ENCODE measurements around the gene AKR1A1. TPM values are rescaled to one million over a fixed set of nuclear protein-coding genes. Genes with fewer than 3 reads are reported as not detected.

AKR1A1 gene
- total and polyA plus RNA-seq, 2 experiments from 2014 or later = 145 to 291 TPM

DNA sequence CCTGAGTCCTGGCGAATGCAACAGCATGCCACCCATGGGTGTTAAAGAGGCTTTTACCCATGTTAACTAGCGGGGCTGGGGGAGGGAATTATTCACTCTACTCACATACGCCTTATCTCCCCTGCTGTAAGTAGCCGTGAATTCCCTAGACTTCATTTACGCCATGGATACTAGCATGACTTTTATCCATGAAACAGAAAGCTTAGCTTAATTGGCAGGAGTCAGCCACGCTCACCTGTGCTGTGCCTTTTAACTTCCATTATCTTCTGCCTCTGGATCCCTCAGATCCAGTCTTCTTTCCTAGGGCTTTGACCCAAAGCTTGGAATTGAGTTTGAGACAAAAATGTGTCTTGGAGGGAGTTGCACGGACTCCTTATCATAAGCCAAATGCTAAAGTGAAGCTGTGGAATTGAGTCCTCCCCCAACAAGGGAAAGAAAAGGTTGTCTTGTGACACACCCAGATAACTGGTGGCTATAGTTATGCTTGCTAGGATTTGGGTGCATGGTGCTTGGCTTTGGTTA, 23.5 kb downstream of the AKR1A1 start:
- TF ChIP-seq, protein P1, sequence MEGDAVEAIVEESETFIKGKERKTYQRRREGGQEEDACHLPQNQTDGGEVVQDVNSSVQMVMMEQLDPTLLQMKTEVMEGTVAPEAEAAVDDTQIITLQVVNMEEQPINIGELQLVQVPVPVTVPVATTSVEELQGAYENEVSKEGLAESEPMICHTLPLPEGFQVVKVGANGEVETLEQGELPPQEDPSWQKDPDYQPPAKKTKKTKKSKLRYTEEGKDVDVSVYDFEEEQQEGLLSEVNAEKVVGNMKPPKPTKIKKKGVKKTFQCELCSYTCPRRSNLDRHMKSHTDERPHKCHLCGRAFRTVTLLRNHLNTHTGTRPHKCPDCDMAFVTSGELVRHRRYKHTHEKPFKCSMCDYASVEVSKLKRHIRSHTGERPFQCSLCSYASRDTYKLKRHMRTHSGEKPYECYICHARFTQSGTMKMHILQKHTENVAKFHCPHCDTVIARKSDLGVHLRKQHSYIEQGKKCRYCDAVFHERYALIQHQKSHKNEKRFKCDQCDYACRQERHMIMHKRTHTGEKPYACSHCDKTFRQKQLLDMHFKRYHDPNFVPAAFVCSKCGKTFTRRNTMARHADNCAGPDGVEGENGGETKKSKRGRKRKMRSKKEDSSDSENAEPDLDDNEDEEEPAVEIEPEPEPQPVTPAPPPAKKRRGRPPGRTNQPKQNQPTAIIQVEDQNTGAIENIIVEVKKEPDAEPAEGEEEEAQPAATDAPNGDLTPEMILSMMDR (IDR thresholded peaks at IDR 0.05; ENCODE audit: low read depth, low read length) = no peak
- peak overlapping the region; percentile 55 for H3K27ac ChIP-seq
- DNase-seq (ENCODE audit: low read depth in 1 of 2, low spot score in 1 of 2) = no peak
- no peak overlapping the region for H3K4me3 ChIP-seq
- H3K36me3 ChIP-seq = no peaks in the 10 kb centered on the region
- no peaks in the 10 kb centered on the region for H3K27me3 ChIP-seq
- H3K9me3 ChIP-seq (ENCODE audit: low read depth) = no peaks in the 10 kb centered on the region
- peaks cover 2% of the 10 kb centered on the region for H3K4me1 ChIP-seq (ENCODE audit: low read depth)

DNA sequence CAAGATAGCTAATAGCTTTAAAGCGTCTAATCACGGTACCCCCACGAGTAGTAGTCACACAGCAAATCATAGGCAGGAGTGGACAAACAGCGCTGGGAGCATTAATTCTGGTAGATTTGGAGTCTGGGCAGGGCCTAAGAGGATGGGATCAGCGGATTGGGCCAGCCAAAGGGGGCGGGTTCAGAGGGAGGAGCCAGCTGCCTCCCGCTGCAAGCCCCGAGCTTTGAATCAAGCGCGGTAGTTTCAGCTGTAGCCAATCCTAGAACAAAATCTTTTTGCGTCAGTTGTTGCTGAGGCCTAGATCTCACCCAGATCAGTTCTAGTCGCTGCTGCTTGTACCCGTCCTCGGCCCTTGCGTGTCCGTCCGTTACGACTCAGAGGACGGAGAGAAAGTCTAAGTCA, 32.6 kb downstream of the AKR1A1 start:
- TF ChIP-seq, protein P1 (IDR thresholded peaks at IDR 0.05; ENCODE audit: low read depth, low read length) = no peak
- Histone ChIP-seq H3K4me3 (peak overlapping the region; percentile 94), H3K9me3 (ENCODE audit: low read depth) (no peaks in the 10 kb centered on the region), H3K27ac (peak overlapping the region; percentile 79), H3K36me3 (no peaks in the 10 kb centered on the region), H3K4me1 (ENCODE audit: low read depth) (peaks cover 12% of the 10 kb centered on the region), H3K27me3 (no peaks in the 10 kb centered on the region)
- peak; percentile 97 to 98 for DNase-seq (ENCODE audit: low read depth in 1 of 2, low spot score in 1 of 2)

DNA sequence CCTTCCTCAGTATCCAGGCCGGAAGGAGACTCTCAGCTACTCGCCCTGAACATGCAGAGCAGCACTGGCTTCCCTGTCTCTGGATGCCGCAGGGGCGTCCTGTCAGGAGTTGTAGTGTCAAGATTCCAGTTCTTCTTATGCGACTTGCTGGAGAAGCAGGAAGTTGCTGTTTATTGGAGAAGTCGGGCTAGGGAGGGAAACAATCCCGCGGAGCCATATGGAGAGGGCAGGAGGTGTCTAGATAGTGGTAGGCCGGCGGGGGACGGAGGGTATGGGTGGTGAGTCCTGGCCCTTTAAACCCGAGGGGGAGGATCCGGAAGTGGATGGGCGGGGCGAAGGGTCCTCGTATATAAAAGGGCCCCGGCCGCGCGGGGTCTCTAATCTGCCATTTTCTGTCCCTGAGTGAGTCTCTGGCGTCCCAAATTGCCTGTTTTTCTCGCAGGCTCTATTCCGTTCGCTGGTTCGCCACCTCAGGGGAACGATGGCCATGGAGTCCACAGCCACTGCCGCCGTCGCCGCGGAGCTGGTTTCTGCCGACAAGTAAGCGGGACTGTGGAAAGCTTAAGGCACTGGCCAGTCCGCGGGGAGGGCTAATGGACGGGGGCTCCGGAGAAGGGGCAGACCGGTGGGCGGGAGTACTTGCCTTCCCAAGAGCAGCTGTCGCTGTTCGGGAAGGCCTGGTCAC, 33.2 kb downstream of the AKR1A1 start, which contains the start of gene NASP:
NASP (plus strand) TSS at position 376 of the 685 bp plus-strand sequence; CDS start at position 482, 106 bp downstream.
- TF ChIP-seq, protein P1 (IDR thresholded peaks at IDR 0.05; ENCODE audit: low read depth, low read length) = no peak
- Histone ChIP-seq H3K36me3 (no peaks in the 10 kb centered on the region), H3K9me3 (ENCODE audit: low read depth) (no peaks in the 10 kb centered on the region), H3K4me3 (peak within 1 kb of the TSS; percentile 94), H3K27me3 (no peaks in the 10 kb centered on the region), H3K27ac (peak within 1 kb of the TSS; percentile 79), H3K4me1 (ENCODE audit: low read depth) (peaks cover 12% of the 10 kb centered on the region)
- peak; percentile 86 to 93 for DNase-seq (ENCODE audit: low read depth in 1 of 2, low spot score in 1 of 2)

DNA sequence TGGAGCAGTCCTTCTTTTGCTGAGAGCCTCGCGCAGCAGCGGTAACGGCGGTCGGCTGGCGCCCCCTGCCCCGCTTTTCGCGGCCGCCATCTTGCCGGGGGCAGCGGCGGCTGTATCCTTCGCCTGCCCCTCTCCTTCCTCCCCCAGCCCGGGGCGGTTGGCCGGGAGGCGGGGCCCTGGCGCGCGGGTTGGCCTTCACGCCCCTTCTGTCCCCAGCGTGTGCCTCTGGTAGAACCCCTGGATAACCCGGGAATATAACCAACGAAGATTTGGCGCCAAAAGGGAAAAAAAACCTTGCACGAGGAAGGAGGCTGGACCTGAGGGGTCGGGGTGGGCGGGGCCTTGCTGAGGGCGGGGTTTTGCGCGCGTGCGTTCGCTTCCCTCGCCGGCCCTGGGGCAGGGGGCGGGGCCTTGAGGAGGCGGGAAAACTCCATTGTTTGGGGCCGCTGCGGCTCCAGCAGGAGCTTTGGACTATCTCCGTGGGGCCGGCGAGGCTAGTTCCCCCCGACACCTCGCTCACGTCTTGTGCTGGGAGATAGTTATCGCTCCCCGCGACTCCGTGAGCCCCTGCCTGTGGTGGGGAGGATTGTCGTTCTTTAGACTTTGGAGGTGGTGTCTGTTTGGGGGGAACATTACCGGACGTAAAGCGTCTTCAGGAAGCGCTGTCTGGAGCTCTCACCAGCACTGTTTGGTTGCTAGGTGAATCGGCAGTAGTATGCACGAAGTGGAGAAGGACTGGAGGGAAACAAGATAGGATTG, 33.9 kb downstream of the AKR1A1 start:
- no peaks in the 10 kb centered on the region for H3K9me3 ChIP-seq (ENCODE audit: low read depth)
- DNase-seq (ENCODE audit: low read depth in 1 of 2, low spot score in 1 of 2) = peak; percentile 93
- peaks cover 12% of the 10 kb centered on the region for H3K4me1 ChIP-seq (ENCODE audit: low read depth)
- H3K27ac ChIP-seq = peak overlapping the region; percentile 79
- peak overlapping the region; percentile 94 for H3K4me3 ChIP-seq
- TF ChIP-seq, protein P1 (IDR thresholded peaks at IDR 0.05; ENCODE audit: low read depth, low read length) = peak; percentile 26
- no peaks in the 10 kb centered on the region for H3K27me3 ChIP-seq
- peaks cover 3% of the 10 kb centered on the region for H3K36me3 ChIP-seq

DNA sequence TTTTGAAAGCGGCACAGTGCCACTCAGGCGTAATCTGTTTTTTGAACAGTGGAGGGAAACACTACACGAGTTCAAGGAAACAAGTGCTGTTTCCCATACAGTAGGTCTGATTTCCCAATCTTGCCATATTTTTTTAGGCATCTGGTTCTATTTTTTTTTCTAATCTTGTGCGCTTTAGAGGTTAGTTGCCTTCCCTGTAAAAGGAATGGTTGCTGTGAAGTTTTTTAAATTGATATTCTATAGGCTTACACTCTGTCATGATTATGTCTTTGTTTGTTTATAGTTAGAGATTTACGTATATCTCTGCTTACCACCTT, 34.4 kb downstream of the AKR1A1 start:
- Histone ChIP-seq H3K36me3 (peaks cover 3% of the 10 kb centered on the region), H3K4me3 (peak overlapping the region; percentile 94), H3K4me1 (ENCODE audit: low read depth) (peaks cover 12% of the 10 kb centered on the region), H3K27me3 (no peaks in the 10 kb centered on the region), H3K9me3 (ENCODE audit: low read depth) (no peaks in the 10 kb centered on the region), H3K27ac (peak overlapping the region; percentile 79)
- TF ChIP-seq, protein P1 (IDR thresholded peaks at IDR 0.05; ENCODE audit: low read depth, low read length) = no peak
- DNase-seq (ENCODE audit: low read depth in 1 of 2, low spot score in 1 of 2) = no peak
